GM06990 (cell line): ENCODE results near the gene ADGRB2.

Source experiments
- DNase-seq: peaks from one replicate; pipeline ENCODE4 v3.0.0-alpha.2; 2011; ENCODE audit not compliant: insufficient read length; ENCODE audit errors: extremely low read depth
- H3K27me3 ChIP-seq: replicated peaks from 2 replicates; pipeline ENCODE4 v1.6.0; 2011; ENCODE audit warnings: low read length; ENCODE audit not compliant: control insufficient read depth, insufficient read depth
- H3K36me3 ChIP-seq: 2 replicates; pipeline ENCODE4 v1.5.1; 2011; ENCODE audit warnings: low read length; ENCODE audit not compliant: control insufficient read depth, insufficient read depth
- H3K4me3 ChIP-seq: replicated peaks from 2 replicates; pipeline ENCODE4 v1.5.1; 2011; ENCODE audit warnings: low read depth, mild to moderate bottlenecking, control low read depth, low read length
- TF ChIP-seq, protein P1 (sequence below): IDR thresholded peaks from 2 replicates; pipeline ENCODE4 v1.5.1; 2011; ENCODE audit warnings: low read length, control low read depth, mild to moderate bottlenecking, inconsistent platforms; ENCODE audit not compliant: insufficient read depth, poor library complexity, severe bottlenecking

The ADGRB2 gene

GRCh38 chr1:31732751-31733289 lies 31.3 kb downstream of the ADGRB2 start:
- DNase-seq, result no peak
- TF ChIP-seq, protein P1, sequence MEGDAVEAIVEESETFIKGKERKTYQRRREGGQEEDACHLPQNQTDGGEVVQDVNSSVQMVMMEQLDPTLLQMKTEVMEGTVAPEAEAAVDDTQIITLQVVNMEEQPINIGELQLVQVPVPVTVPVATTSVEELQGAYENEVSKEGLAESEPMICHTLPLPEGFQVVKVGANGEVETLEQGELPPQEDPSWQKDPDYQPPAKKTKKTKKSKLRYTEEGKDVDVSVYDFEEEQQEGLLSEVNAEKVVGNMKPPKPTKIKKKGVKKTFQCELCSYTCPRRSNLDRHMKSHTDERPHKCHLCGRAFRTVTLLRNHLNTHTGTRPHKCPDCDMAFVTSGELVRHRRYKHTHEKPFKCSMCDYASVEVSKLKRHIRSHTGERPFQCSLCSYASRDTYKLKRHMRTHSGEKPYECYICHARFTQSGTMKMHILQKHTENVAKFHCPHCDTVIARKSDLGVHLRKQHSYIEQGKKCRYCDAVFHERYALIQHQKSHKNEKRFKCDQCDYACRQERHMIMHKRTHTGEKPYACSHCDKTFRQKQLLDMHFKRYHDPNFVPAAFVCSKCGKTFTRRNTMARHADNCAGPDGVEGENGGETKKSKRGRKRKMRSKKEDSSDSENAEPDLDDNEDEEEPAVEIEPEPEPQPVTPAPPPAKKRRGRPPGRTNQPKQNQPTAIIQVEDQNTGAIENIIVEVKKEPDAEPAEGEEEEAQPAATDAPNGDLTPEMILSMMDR, result no peak
- H3K36me3 ChIP-seq, result no peaks in the 10 kb centered on the region
- no peak overlapping the region for H3K4me3 ChIP-seq
- H3K27me3 ChIP-seq, result no peaks in the 10 kb centered on the region; the same call in 1 of the 2 replicates

DNA sequence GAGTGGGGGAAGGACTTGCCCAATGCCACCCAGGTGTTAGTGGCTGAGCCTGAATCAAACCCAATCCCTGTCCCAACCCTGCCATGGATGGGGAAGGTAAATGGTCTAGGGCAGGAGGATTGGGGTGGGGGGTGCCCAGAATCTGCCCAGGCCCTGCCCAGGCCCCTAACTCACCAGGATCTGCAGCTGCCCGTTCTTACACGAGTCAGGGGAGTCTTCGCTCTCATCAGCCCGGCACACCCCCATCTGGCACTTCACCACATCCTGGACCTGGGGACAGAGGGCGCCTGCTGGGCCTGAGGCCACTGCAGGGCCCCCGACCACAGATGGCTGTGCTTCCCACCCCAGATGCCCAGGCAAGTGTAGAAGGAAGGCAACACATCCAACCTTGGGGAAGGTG lies 31.8 kb downstream of the ADGRB2 start:
- DNase-seq, result no peak
- no peaks in the 10 kb centered on the region for H3K36me3 ChIP-seq
- TF ChIP-seq, protein P1, result no peak
- H3K4me3 ChIP-seq, result no peak overlapping the region
- no peaks in the 10 kb centered on the region; the same call in 1 of the 2 replicates for H3K27me3 ChIP-seq

DNA sequence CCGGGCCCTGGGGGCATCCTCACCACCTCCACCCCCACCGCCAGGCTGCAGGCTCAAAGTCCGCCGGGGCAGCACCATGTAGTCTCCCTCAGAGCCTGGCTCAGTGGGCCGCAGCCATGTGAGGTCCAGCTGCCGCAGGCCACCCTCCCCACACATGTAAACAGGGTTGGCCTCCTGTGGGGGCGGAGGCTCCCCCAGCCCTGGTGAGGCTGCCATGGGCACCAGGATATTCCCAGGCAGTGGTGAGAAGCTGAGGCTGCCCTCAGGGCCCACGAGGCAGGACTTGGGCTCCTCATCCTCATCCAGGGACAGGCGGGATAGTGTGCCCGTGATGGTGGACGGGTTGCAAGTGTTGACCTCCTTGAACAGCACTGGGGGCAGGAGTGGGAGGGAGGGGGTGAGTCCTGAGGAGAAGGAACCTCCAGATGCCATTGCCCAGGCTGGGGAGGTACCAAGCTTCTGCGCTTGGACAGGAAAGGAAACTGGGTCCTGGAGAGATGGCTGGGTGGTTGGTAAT lies 33.0 kb downstream of the ADGRB2 start:
- Histone ChIP-seq H3K27me3 (no peaks in the 10 kb centered on the region; the same call in 1 of the 2 replicates), H3K4me3 (no peak overlapping the region), H3K36me3 (no peaks in the 10 kb centered on the region)
- TF ChIP-seq, protein P1, result no peak
- DNase-seq, result no peak

DNA sequence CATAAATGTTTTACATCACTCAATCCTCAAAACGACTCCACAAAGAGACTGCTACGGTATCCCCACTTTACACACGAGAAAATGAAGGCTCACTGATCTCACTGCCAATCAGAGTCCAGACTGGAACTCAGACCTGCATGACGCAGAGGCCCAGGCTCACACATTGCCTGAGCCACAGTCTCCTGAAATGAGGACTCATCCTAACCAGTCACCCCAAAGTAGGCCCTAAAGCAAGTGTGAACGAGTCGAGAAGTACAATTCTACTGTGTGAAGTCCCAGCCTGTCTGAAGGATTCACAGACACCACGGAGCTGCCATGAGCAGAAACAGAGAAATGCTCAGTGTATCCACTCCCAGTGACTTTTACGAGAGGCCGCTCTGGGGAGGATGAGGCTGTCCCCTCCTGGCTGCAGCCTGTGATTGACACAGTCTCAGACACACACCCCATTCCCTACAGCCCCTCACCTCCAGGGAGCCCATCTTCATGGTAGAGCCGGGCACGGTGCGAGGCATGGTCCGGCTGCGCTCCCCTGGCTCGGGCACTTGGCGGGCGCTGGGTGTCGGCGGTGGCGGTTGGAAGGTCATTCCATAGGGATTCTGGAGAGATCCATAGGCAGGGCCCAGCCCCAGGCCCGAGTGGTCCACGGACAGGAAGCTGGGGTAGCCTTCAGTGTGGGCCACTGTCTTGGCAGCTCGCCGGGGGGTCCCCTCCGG lies 33.6 kb downstream of the ADGRB2 start:
- TF ChIP-seq, protein P1, result no peak
- Histone ChIP-seq H3K36me3 (no peaks in the 10 kb centered on the region), H3K27me3 (no peaks in the 10 kb centered on the region), H3K4me3 (no peak overlapping the region)
- no peak for DNase-seq

- DNase-seq, result no peak
- Histone ChIP-seq H3K27me3 (no peaks in the 10 kb centered on the region; the same call in 1 of the 2 replicates), H3K4me3 (no peak overlapping the region), H3K36me3 (no peaks in the 10 kb centered on the region)
- TF ChIP-seq, protein P1, result no peak
Observed at GRCh38 chr1:31727849-31728248, 36.3 kb downstream of the ADGRB2 start.
